IPS-20b (cell line): Measurements from ENCODE around the gene TPCN2.
A peak's percentile ranks its signal among the peaks of the same experiment; 100 is the strongest.

Source experiments
- H3K27ac ChIP-seq: one replicate; pipeline ENCODE4 v1.5.1; 2013; ENCODE audit warnings: low read length
- H3K27me3 ChIP-seq: 2 replicates; pipeline ENCODE4 v1.6.1; 2013; ENCODE audit warnings: mild to moderate bottlenecking, low read length, inconsistent platforms; ENCODE audit not compliant: insufficient read depth
- H3K36me3 ChIP-seq: 2 replicates; pipeline ENCODE4 v1.6.1; 2013; ENCODE audit warnings: low read depth, mild to moderate bottlenecking, inconsistent platforms, low read length, moderate library complexity; ENCODE audit not compliant: insufficient read depth
- H3K4me1 ChIP-seq: 2 replicates; pipeline ENCODE4 v1.6.1; 2013; ENCODE audit warnings: mild to moderate bottlenecking, control low read depth, inconsistent platforms, low read length, moderate library complexity; ENCODE audit not compliant: insufficient read depth
- H3K4me3 ChIP-seq: 2 replicates; pipeline ENCODE4 v1.5.1; 2013; ENCODE audit warnings: mild to moderate bottlenecking, low read length, inconsistent platforms
- H3K9ac ChIP-seq: 2 replicates; pipeline ENCODE4 v1.6.1; 2013; ENCODE audit warnings: low read depth, mild to moderate bottlenecking, inconsistent platforms, low read length, moderate library complexity
- H3K9me3 ChIP-seq: 2 replicates; pipeline ENCODE4 v1.6.1; 2013; ENCODE audit warnings: mild to moderate bottlenecking, low read depth, low read length, inconsistent platforms; ENCODE audit not compliant: insufficient read depth

TPCN2 gene

DNA sequence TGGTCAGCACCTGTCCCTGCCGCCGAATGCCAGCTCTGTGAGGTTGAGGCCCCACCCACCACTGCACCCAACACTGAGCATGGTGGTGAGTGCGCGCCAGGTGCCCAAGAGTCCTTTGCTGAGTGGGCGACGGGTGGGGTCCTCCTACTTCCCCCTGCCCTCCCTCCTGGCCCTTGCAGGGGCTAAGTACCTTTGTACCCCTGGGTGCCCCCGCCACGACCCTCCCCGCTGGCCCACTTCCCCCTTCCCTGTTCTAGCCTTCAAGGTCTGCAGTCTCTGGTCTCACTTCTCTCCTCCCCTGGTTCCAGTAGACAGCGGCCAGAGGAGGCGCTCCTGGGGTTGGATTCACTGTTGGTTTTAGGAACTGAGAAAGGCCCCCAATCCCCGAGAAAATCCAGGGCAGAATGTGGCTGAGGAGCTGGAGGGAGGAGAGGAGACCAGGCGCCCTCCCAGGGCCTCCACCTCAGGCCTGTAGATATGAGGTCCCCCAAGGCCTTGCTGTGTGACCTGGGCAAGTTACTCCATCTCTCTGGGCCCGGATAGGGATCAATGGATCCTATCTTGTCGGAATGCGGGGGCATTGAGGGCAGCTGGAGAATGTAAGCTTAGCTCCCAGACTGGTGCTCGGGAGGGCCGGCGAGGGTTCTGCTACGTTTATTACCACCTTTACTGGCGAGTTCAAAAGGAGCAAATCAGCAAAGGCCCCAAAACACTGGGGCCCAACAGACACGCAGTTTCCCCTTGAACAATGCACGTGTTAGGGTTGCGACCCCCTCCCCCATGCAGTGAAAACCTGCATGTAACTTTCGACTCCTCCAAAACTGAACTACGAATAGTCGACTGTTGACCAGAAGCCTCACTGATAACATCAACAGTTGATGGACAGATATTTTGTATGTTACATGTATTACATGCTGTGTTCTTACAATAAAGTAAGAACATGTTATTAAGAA, 75.1 kb downstream of the TPCN2 start:
- Histone ChIP-seq H3K9me3 (peaks cover 3% of the 10 kb centered on the region), H3K4me1 (peaks cover 11% of the 10 kb centered on the region), H3K9ac (peak overlapping the region; percentile 33; the same call in 1 of the 2 replicates), H3K4me3 (peak overlapping the region; percentile 29; the same call in 1 of the 2 replicates), H3K36me3 (no peaks in the 10 kb centered on the region), H3K27ac (no peak overlapping the region), H3K27me3 (0 out of 2 replicates have a peak, but pooled peaks cover 4% of the 10 kb centered on the region)

GRCh38 chr11:69125861-69126260, 77.1 kb downstream of the TPCN2 start:
- no peaks in the 10 kb centered on the region for H3K9me3 ChIP-seq
- H3K4me3 ChIP-seq = no peak overlapping the region
- H3K4me1 ChIP-seq = peaks cover 11% of the 10 kb centered on the region
- H3K9ac ChIP-seq = no peak overlapping the region
- H3K36me3 ChIP-seq = no peaks in the 10 kb centered on the region
- H3K27ac ChIP-seq = no peak overlapping the region
- H3K27me3 ChIP-seq = 0 out of 2 replicates have a peak, but pooled peaks cover 4% of the 10 kb centered on the region

GRCh38 chr11:69126286-69126685, 77.6 kb downstream of the TPCN2 start:
- H3K4me1 ChIP-seq = peaks cover 11% of the 10 kb centered on the region

GRCh38 chr11:69127081-69127850, 78.5 kb downstream of the TPCN2 start:
- no peaks in the 10 kb centered on the region for H3K27me3 ChIP-seq
- H3K9ac ChIP-seq = no peak overlapping the region
- H3K4me3 ChIP-seq = no peak overlapping the region
- no peak overlapping the region for H3K27ac ChIP-seq
- H3K9me3 ChIP-seq = no peaks in the 10 kb centered on the region
- H3K4me1 ChIP-seq = peaks cover 7% of the 10 kb centered on the region; the same call in 1 of the 2 replicates
- H3K36me3 ChIP-seq = no peaks in the 10 kb centered on the region

More at GRCh38 chr11:69126286-69126685, 77.6 kb downstream of the TPCN2 start:
- 0 out of 2 replicates have a peak, but pooled peaks cover 4% of the 10 kb centered on the region for H3K27me3 ChIP-seq
- H3K9me3 ChIP-seq = no peaks in the 10 kb centered on the region
- no peaks in the 10 kb centered on the region for H3K36me3 ChIP-seq
- no peak overlapping the region for H3K4me3 ChIP-seq
- H3K27ac ChIP-seq = no peak overlapping the region
- H3K9ac ChIP-seq = no peak overlapping the region

DNA sequence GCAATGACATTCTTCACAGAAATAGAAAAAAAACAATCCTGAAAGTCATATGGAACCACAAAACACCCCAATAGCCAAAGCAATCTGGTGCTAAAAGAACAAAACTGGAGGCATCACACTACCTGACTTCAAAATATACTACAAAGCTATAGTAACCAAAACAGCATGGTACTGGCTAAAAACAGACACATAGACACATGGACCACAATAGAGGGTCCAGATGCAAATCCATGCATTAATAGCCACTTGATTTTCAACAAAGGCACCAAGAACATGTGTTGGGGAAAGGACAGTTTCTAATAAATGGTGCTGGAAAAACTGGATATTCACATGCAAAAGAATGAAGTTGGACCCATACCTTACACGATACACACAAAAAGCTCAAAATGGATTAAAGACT, 79.2 kb downstream of the TPCN2 start:
- Histone ChIP-seq H3K4me1 (peaks cover 7% of the 10 kb centered on the region; the same call in 1 of the 2 replicates), H3K27ac (no peak overlapping the region)

DNA sequence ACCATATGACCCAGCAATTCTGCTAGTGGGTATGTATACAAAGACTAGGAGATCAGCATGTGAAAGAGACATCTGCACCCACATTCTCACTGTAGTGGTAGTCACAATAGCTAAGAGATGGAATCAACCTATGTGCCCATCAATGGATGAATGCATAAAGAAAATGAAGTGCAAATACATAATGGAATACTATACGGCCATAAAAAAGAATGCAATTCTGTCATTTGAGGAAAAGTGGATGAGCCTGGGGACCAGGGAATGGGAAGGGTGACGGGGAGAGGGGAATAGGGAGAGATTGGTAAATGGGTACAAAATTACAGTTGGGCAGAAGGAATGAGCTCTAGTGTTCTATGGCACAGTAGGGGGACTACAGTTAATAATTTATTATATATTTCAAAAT, 80.3 kb downstream of the TPCN2 start:
- Histone ChIP-seq H3K27ac (no peak overlapping the region), H3K9ac (no peak overlapping the region), H3K4me1 (peaks cover 3% of the 10 kb centered on the region; the same call in 1 of the 2 replicates), H3K9me3 (peaks cover 8% of the 10 kb centered on the region), H3K36me3 (no peaks in the 10 kb centered on the region), H3K27me3 (no peaks in the 10 kb centered on the region), H3K4me3 (no peak overlapping the region)

More for the DNA sequence above, 79.2 kb downstream of the TPCN2 start:
- Histone ChIP-seq H3K27me3 (no peaks in the 10 kb centered on the region), H3K9ac (no peak overlapping the region), H3K4me3 (no peak overlapping the region), H3K36me3 (no peaks in the 10 kb centered on the region), H3K9me3 (0 out of 2 replicates have a peak, but pooled peaks cover 1% of the 10 kb centered on the region)

- no peak overlapping the region for H3K27ac ChIP-seq
- no peaks in the 10 kb centered on the region for H3K4me1 ChIP-seq
- H3K36me3 ChIP-seq = no peaks in the 10 kb centered on the region
- peaks cover 8% of the 10 kb centered on the region for H3K9me3 ChIP-seq
- H3K27me3 ChIP-seq = no peaks in the 10 kb centered on the region
- H3K9ac ChIP-seq = no peak overlapping the region
- H3K4me3 ChIP-seq = no peak overlapping the region
Measured at GRCh38 chr11:69129647-69130046, 80.9 kb downstream of the TPCN2 start.

GRCh38 chr11:69130654-69131053, 81.9 kb downstream of the TPCN2 start:
- Histone ChIP-seq H3K4me1 (no peaks in the 10 kb centered on the region), H3K27ac (no peak overlapping the region), H3K36me3 (no peaks in the 10 kb centered on the region), H3K4me3 (no peak overlapping the region), H3K27me3 (no peaks in the 10 kb centered on the region), H3K9me3 (peaks cover 8% of the 10 kb centered on the region), H3K9ac (no peak overlapping the region)

GRCh38 chr11:69131121-69131566, 82.4 kb downstream of the TPCN2 start:
- no peak overlapping the region for H3K27ac ChIP-seq
- H3K4me1 ChIP-seq = no peaks in the 10 kb centered on the region
- H3K9me3 ChIP-seq = peaks cover 8% of the 10 kb centered on the region
- no peak overlapping the region for H3K9ac ChIP-seq
- H3K4me3 ChIP-seq = no peak overlapping the region
- H3K27me3 ChIP-seq = no peaks in the 10 kb centered on the region
- H3K36me3 ChIP-seq = no peaks in the 10 kb centered on the region

GRCh38 chr11:69131644-69132300, 83.0 kb downstream of the TPCN2 start:
- no peaks in the 10 kb centered on the region for H3K27me3 ChIP-seq
- no peak overlapping the region for H3K4me3 ChIP-seq
- H3K4me1 ChIP-seq = no peaks in the 10 kb centered on the region
- no peak overlapping the region for H3K27ac ChIP-seq
- peaks cover 8% of the 10 kb centered on the region for H3K9me3 ChIP-seq
- H3K9ac ChIP-seq = no peak overlapping the region
- H3K36me3 ChIP-seq = no peaks in the 10 kb centered on the region

DNA sequence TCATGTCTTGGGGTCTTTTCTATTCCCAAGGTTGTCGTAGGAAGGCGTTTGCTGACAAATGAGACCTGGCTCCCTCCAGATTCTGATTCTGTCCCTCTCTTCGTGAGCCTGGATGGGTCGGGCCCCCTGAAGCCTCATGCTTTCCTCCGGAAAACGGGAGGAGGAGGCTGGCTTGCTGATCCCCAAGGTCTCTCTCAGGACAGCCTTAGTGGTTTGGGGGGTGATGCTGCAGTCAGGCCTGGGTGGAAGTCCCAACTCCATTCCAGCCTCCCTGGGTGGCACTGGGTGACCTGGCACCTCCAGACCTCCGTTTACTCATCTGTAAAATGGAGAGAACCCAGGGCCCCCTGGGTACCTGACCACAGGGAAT, 83.6 kb downstream of the TPCN2 start:
- no peak overlapping the region for H3K27ac ChIP-seq
- H3K36me3 ChIP-seq = no peaks in the 10 kb centered on the region
- H3K27me3 ChIP-seq = no peaks in the 10 kb centered on the region
- no peaks in the 10 kb centered on the region for H3K4me1 ChIP-seq
- no peak overlapping the region for H3K9ac ChIP-seq
- no peak overlapping the region for H3K4me3 ChIP-seq
- H3K9me3 ChIP-seq = peaks cover 8% of the 10 kb centered on the region
